Mesenchymal stem cell (in vitro differentiated cells and primary cell): Measurements from ENCODE around the gene NLRP5.
A peak's percentile ranks its signal among the peaks of the same experiment; 100 is the strongest.
"Not testable (repeated sequence)": the region's sequence is repeated elsewhere in the genome, so short reads cannot be mapped to it uniquely, and the experiment has no call there.

Experiments
- DNase-seq: peaks from one replicate; pipeline ENCODE4 v3.0.0-alpha.2; 2013
- H2AFZ ChIP-seq: one replicate; pipeline ENCODE4 v1.6.1; 2013; ENCODE audit warnings: low read depth, mild to moderate bottlenecking, control low read depth, inconsistent platforms, low read length, moderate library complexity
- H2AK5ac ChIP-seq: 2 replicates; pipeline ENCODE4 v1.6.1; 2013; ENCODE audit warnings: low read length, moderate library complexity, mild to moderate bottlenecking, inconsistent platforms; ENCODE audit not compliant: severe bottlenecking
- H2BK120ac ChIP-seq: one replicate; pipeline ENCODE4 v1.6.1; 2013; ENCODE audit warnings: low read depth, mild to moderate bottlenecking, inconsistent platforms, low read length, moderate library complexity
- H2BK12ac ChIP-seq, 2 experiments: one replicate each; pipeline ENCODE4 v1.6.1; 2013; ENCODE audit warnings: inconsistent platforms in 2 of 2, low read length in 2 of 2, mild to moderate bottlenecking in 2 of 2, moderate library complexity in 2 of 2, control low read depth in 1 of 2
- H2BK15ac ChIP-seq: one replicate; pipeline ENCODE4 v1.6.1; 2013; ENCODE audit warnings: mild to moderate bottlenecking, low read depth, inconsistent platforms; ENCODE audit not compliant: poor library complexity, severe bottlenecking
- H2BK5ac ChIP-seq: 2 replicates; pipeline ENCODE4 v1.6.1; 2013; ENCODE audit warnings: low read depth, mild to moderate bottlenecking, low read length, control low read depth, inconsistent platforms; ENCODE audit not compliant: poor library complexity, severe bottlenecking
- H3K14ac ChIP-seq, 2 experiments: one replicate each; pipeline ENCODE4 v1.6.1; 2013; ENCODE audit warnings: inconsistent platforms in 2 of 2, low read length in 2 of 2, control low read depth in 1 of 2, mild to moderate bottlenecking in 1 of 2, moderate library complexity in 1 of 2
- H3K18ac ChIP-seq, 2 experiments: one replicate each; pipeline ENCODE4 v1.6.1; 2013; ENCODE audit warnings: inconsistent platforms in 2 of 2, low read length in 2 of 2, control low read depth in 1 of 2, low read depth in 1 of 2, mild to moderate bottlenecking in 1 of 2
- H3K23ac ChIP-seq, 2 experiments: one replicate each; pipeline ENCODE4 v1.6.1; 2013; ENCODE audit warnings: inconsistent platforms in 2 of 2, low read length in 2 of 2, mild to moderate bottlenecking in 2 of 2, moderate library complexity in 2 of 2, control low read depth in 1 of 2
- H3K27ac ChIP-seq: 2 replicates; pipeline ENCODE4 v1.5.1; 2013; ENCODE audit warnings: mild to moderate bottlenecking, moderate library complexity, low read length, control low read depth, inconsistent platforms; ENCODE audit not compliant: poor library complexity, severe bottlenecking
- H3K27me3 ChIP-seq, 2 experiments: 2 replicates each; pipeline versions ENCODE4 v1.6.1 to v1.7.0; 2013; ENCODE audit warnings: low read length in 2 of 2, mild to moderate bottlenecking in 2 of 2, moderate library complexity in 2 of 2, control low read depth in 1 of 2, inconsistent platforms in 1 of 2; ENCODE audit not compliant: control insufficient read depth in 1 of 2, insufficient read depth in 1 of 2
- H3K36me3 ChIP-seq, 2 experiments: 2 replicates each; pipeline versions ENCODE4 v1.6.1 to v1.7.0; 2013; ENCODE audit warnings: low read length in 2 of 2, control low read depth in 1 of 2, inconsistent platforms in 1 of 2, low read depth in 1 of 2, mild to moderate bottlenecking in 1 of 2; ENCODE audit not compliant: insufficient read depth in 2 of 2, control insufficient read depth in 1 of 2
- H3K4ac ChIP-seq, 2 experiments: one replicate each; pipeline ENCODE4 v1.6.1; 2013; ENCODE audit warnings: inconsistent platforms in 2 of 2, low read length in 2 of 2, mild to moderate bottlenecking in 2 of 2, moderate library complexity in 2 of 2, control low read depth in 1 of 2, low read depth in 1 of 2
- H3K4me1 ChIP-seq: 2 replicates; pipeline ENCODE4 v1.6.1; 2013; ENCODE audit warnings: low read depth, low read length, control low read depth; ENCODE audit not compliant: control insufficient read depth, insufficient read depth
- H3K4me2 ChIP-seq: 2 replicates; pipeline ENCODE4 v1.6.1; 2013; ENCODE audit warnings: low read length, mild to moderate bottlenecking, inconsistent platforms; ENCODE audit not compliant: poor library complexity, severe bottlenecking
- H3K4me3 ChIP-seq, 2 experiments: 2 replicates each; pipeline versions ENCODE4 v1.5.1 to v1.7.0; 2013; ENCODE audit warnings: low read length in 2 of 2, mild to moderate bottlenecking in 2 of 2, control low read depth in 1 of 2, low read depth in 1 of 2; ENCODE audit not compliant: insufficient read depth in 1 of 2
- H3K79me1 ChIP-seq: replicated peaks from 2 replicates; pipeline ENCODE4 v1.6.1; 2013; ENCODE audit warnings: mild to moderate bottlenecking, control low read depth, low read length, inconsistent platforms; ENCODE audit not compliant: poor library complexity, severe bottlenecking
- H3K9ac ChIP-seq: 2 replicates; pipeline ENCODE4 v1.7.0; 2013; ENCODE audit warnings: mild to moderate bottlenecking, low read length, moderate library complexity
- H3K9me3 ChIP-seq: 2 replicates; pipeline ENCODE4 v1.7.0; 2013; ENCODE audit warnings: mild to moderate bottlenecking, low read length; ENCODE audit not compliant: control insufficient read depth
- H4K8ac ChIP-seq: one replicate; pipeline ENCODE4 v1.6.1; 2013; ENCODE audit warnings: inconsistent platforms, mild to moderate bottlenecking, low read length, moderate library complexity
- H4K91ac ChIP-seq: one replicate; pipeline ENCODE4 v1.6.1; 2013; ENCODE audit warnings: mild to moderate bottlenecking, low read length, inconsistent platforms
- WGBS: methylation state at CpG from one replicate; pipeline ENCODE4 v1.1.7; 2013; ENCODE audit warnings: mixed read lengths; 5-methylcytosine and 5-hydroxymethylcytosine counted together

Gene NLRP5

GRCh38 chr19:56105090-56105701 lies 118.6 kb downstream of the NLRP5 start:
- WGBS, result 65% methylated on average over 20 of the region's 22 CpGs
- Histone ChIP-seq H3K27ac (peak overlapping the region; percentile 45), H2BK12ac (no peak overlapping the region), H4K91ac (no peak overlapping the region), H3K4me1 (peaks cover 56% of the 10 kb centered on the region), H2BK5ac (no peak overlapping the region), H2AFZ (no peak overlapping the region), H2AK5ac (peak overlapping the region; percentile 73), H3K4me3 (peak overlapping the region in 1 of 2 experiments; percentile 11), H3K14ac (no peak overlapping the region), H3K4ac (no peak overlapping the region), H3K23ac (no peak overlapping the region), H3K9ac (peak overlapping the region; percentile 46), H4K8ac (no peak overlapping the region), H3K18ac (no peak overlapping the region), H3K4me2 (peak overlapping the region; percentile 58), H3K9me3 (no peaks in the 10 kb centered on the region), H2BK15ac (peak overlapping the region; percentile 12), H3K36me3 (peaks cover 13 to 71% of the 10 kb centered on the region in 2 experiments), H3K27me3 (no peaks in the 10 kb centered on the region), H3K79me1 (peaks cover 6% of the 10 kb centered on the region), H2BK120ac (no peak overlapping the region)
- DNase-seq, result peak; percentile 40

GRCh38 chr19:56105831-56106396 lies 119.3 kb downstream of the NLRP5 start:
- not testable (repeated sequence) for H4K8ac ChIP-seq, H3K9me3 ChIP-seq, H3K4me2 ChIP-seq, H2BK120ac ChIP-seq, H2AFZ ChIP-seq, H2BK15ac ChIP-seq, H3K14ac ChIP-seq, DNase-seq, H2BK12ac ChIP-seq, H3K23ac ChIP-seq, H3K79me1 ChIP-seq, H3K27me3 ChIP-seq, H3K9ac ChIP-seq, H3K4ac ChIP-seq, H3K18ac ChIP-seq, H3K4me3 ChIP-seq, H2BK5ac ChIP-seq, H3K27ac ChIP-seq
- WGBS, result 97% methylated on average over 61 of the region's 61 CpGs
- H2AK5ac ChIP-seq, result peak overlapping the region; percentile 73
- H4K91ac ChIP-seq, result peak overlapping the region; percentile 35
- peaks cover 12 to 64% of the 10 kb centered on the region in 2 experiments for H3K36me3 ChIP-seq
- H3K4me1 ChIP-seq, result peaks cover 61% of the 10 kb centered on the region

GRCh38 chr19:56106397-56106849 lies 119.8 kb downstream of the NLRP5 start:
- Histone ChIP-seq H4K91ac (no peak overlapping the region), H3K4ac (no peak overlapping the region), H3K9me3 (no peaks in the 10 kb centered on the region), H2AK5ac (no peak overlapping the region), H3K27ac (no peak overlapping the region), H2BK12ac (peak overlapping the region in 1 of 2 experiments; percentile 6), H3K18ac (no peak overlapping the region), H2BK120ac (no peak overlapping the region), H3K4me3 (no peak overlapping the region), H3K4me1 (peaks cover 64% of the 10 kb centered on the region), H2BK15ac (no peak overlapping the region), H3K4me2 (no peak overlapping the region), H4K8ac (peak overlapping the region; percentile 47), H2BK5ac (no peak overlapping the region), H3K36me3 (peaks cover 12 to 59% of the 10 kb centered on the region in 2 experiments), H3K9ac (no peak overlapping the region), H3K27me3 (no peaks in the 10 kb centered on the region), H2AFZ (no peak overlapping the region), H3K23ac (no peak overlapping the region), H3K79me1 (peaks cover 2% of the 10 kb centered on the region), H3K14ac (no peak overlapping the region)
- WGBS, result 91% methylated on average over 27 of the region's 27 CpGs
- DNase-seq, result no peak

DNA sequence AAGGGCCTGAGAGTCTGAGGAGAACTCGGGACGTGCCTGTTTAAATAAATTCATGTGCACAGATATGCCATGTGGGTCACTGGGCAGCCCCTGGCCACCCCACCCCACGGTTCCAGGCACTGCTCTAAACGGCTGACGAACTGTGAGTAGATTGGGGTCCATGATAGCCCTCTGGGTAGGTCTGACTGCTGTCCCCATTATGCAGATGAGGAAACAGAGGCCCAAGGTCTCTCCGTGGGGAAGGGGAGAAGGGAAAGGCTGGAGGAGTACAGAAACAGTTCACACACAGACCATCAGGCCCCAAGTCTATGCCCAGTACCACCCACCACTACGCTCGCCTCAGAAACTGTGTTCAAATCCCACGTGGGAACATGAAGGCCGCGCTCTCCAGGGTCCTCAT lies 120.4 kb downstream of the NLRP5 start:
- no peak overlapping the region for H3K27ac ChIP-seq
- no peak for DNase-seq
- WGBS, result 95% methylated on average over 10 of the region's 11 CpGs

More for the DNA sequence above, 120.4 kb downstream of the NLRP5 start:
- no peaks in the 10 kb centered on the region for H3K9me3 ChIP-seq
- H3K18ac ChIP-seq, result no peak overlapping the region
- H3K36me3 ChIP-seq, result peaks cover 10 to 59% of the 10 kb centered on the region in 2 experiments
- H2BK120ac ChIP-seq, result no peak overlapping the region
- H3K4me2 ChIP-seq, result no peak overlapping the region
- H2AFZ ChIP-seq, result no peak overlapping the region
- H3K27me3 ChIP-seq, result no peaks in the 10 kb centered on the region
- no peak overlapping the region for H3K23ac ChIP-seq
- no peak overlapping the region for H4K91ac ChIP-seq
- H2BK15ac ChIP-seq, result no peak overlapping the region
- no peak overlapping the region for H3K9ac ChIP-seq
- peaks cover 70% of the 10 kb centered on the region for H3K4me1 ChIP-seq
- peaks cover 2% of the 10 kb centered on the region for H3K79me1 ChIP-seq
- H3K4ac ChIP-seq, result no peak overlapping the region
- H4K8ac ChIP-seq, result no peak overlapping the region
- H2BK12ac ChIP-seq, result no peak overlapping the region
- no peak overlapping the region for H2BK5ac ChIP-seq
- H3K4me3 ChIP-seq, result no peak overlapping the region
- H3K14ac ChIP-seq, result no peak overlapping the region
- H2AK5ac ChIP-seq, result no peak overlapping the region
